Muscle layer of duodenum (tissue), 2 donors: ENCODE data around the gene KAT6B.

ENCODE experiments used
- H3K27ac ChIP-seq: one replicate; pipeline ENCODE4 v1.7.0; 2013; ENCODE audit warnings: mild to moderate bottlenecking, low read length
- H3K27me3 ChIP-seq: one replicate; pipeline ENCODE4 v1.7.0; 2013; ENCODE audit warnings: low read depth, mild to moderate bottlenecking, control low read depth, low read length
- H3K36me3 ChIP-seq, 2 donors: one replicate each; pipeline ENCODE4 v1.7.0; 2013; ENCODE audit warnings: low read length in 2 of 2, control low read depth in 1 of 2, mild to moderate bottlenecking in 1 of 2; ENCODE audit not compliant: insufficient read depth in 2 of 2, control insufficient read depth in 1 of 2
- H3K4me1 ChIP-seq, 2 donors: one replicate each; pipeline ENCODE4 v1.7.0; 2013; ENCODE audit warnings: low read length in 2 of 2, mild to moderate bottlenecking in 2 of 2, control low read depth in 1 of 2, moderate library complexity in 1 of 2; ENCODE audit not compliant: insufficient read depth in 2 of 2, control insufficient read depth in 1 of 2
- H3K4me3 ChIP-seq, 2 donors: one replicate each; pipeline ENCODE4 v1.7.0; 2013; ENCODE audit warnings: low read length in 2 of 2, low read depth in 1 of 2, mild to moderate bottlenecking in 1 of 2
- H3K9me3 ChIP-seq, 2 donors: one replicate each; pipeline ENCODE4 v1.7.0; 2013; ENCODE audit warnings: low read length in 2 of 2, control low read depth in 1 of 2, mild to moderate bottlenecking in 1 of 2; ENCODE audit not compliant: control insufficient read depth in 1 of 2
- donor health status: healthy.

Gene KAT6B

DNA sequence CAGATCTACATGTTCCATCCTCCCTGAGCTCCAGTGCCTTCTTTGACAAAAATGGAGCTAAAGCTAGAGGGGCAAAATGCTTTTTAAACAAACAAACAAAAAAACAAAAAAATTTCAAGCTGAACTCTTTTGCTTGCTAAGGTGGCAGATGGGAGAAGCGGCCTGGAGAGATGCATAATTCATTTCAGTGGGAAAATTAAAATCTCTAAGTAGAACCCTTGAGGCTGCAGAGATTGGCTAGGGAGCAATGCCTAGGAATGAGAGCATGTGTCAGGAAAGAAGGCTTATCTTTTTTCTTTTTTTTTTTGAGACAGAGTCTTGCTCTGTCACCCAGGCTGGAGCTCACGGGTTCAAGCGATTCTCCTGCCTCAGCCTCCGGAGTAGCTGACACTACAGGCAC, 238.7 kb downstream of the KAT6B start:
- Histone ChIP-seq H3K27me3 (no peaks in the 10 kb centered on the region), H3K9me3 (no peaks in the 10 kb centered on the region), H3K4me3 (no peak overlapping the region), H3K36me3 (no peaks in the 10 kb centered on the region), H3K27ac (no peak overlapping the region), H3K4me1 (peaks cover 0 to 9% of the 10 kb centered on the region in 2 donors)

DNA sequence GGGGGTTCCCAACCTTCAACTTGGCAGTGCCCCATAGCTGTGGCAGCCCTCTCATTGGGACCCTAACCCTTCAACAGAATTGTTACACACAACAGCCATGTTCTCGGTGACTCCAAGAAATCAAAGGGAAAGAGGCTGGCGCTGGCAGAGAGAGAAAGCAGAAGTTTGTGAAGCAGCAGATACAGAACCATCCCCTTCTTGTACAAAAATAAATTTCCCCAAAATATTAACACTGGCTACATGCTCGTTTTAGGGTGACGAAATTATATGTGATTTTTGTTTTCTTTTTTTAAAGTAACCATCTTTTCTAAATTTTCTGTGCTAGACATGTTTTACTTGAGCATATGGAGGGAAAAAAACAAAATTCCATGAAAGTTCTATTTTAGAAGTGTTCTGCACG, 239.9 kb downstream of the KAT6B start:
- H3K4me1 ChIP-seq: peaks cover 0 to 9% of the 10 kb centered on the region in 2 donors
- H3K27me3 ChIP-seq: no peaks in the 10 kb centered on the region
- no peaks in the 10 kb centered on the region for H3K36me3 ChIP-seq
- no peak overlapping the region for H3K4me3 ChIP-seq
- no peaks in the 10 kb centered on the region for H3K9me3 ChIP-seq
- no peak overlapping the region for H3K27ac ChIP-seq

DNA sequence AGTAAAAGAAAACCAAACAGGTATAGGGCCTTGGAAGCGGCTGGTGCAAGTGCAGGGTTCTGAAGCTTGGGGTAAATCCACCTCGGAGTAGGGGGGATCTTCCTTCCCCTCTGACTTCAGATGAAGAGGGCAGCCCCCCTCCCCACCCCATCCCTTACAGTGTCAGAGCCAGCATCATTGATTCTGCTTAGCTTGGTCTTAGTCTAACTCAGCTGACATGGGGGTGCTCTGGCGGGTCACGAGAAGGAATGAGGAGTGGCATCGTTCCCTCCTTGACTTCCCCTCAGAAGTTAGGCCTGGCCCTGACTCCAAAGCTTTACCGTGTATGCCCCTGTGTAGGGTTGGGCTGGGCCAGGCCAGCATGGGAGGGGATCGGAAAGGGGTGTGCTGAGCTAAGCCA, 240.9 kb downstream of the KAT6B start:
- H3K4me1 ChIP-seq: peaks cover 0 to 9% of the 10 kb centered on the region in 2 donors
- H3K9me3 ChIP-seq: no peaks in the 10 kb centered on the region
- no peaks in the 10 kb centered on the region for H3K27me3 ChIP-seq
- no peak overlapping the region for H3K4me3 ChIP-seq
- no peak overlapping the region for H3K27ac ChIP-seq
- H3K36me3 ChIP-seq: no peaks in the 10 kb centered on the region

DNA sequence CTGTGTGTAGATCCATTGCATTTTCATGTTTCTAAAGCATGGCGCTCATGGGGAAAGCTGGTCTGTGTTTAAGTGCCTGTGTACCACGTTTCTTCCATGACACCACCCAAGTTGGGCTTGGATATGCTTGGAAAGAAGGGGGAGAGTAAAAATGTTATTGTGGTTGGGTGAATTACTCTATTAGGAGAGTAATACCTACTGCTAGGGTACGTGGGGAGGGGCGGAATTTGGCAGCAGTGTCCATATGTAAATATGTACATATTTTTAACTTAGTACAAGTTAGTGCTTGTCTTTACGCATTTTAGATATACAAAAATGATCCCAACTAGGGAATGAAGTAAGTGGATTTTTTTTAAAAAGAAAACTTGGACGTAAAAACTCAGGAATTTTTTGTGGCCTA, 242.1 kb downstream of the KAT6B start:
- Histone ChIP-seq H3K4me1 (peaks cover 0 to 9% of the 10 kb centered on the region in 2 donors), H3K27me3 (no peaks in the 10 kb centered on the region), H3K36me3 (no peaks in the 10 kb centered on the region), H3K9me3 (no peaks in the 10 kb centered on the region), H3K27ac (no peak overlapping the region), H3K4me3 (no peak overlapping the region)

DNA sequence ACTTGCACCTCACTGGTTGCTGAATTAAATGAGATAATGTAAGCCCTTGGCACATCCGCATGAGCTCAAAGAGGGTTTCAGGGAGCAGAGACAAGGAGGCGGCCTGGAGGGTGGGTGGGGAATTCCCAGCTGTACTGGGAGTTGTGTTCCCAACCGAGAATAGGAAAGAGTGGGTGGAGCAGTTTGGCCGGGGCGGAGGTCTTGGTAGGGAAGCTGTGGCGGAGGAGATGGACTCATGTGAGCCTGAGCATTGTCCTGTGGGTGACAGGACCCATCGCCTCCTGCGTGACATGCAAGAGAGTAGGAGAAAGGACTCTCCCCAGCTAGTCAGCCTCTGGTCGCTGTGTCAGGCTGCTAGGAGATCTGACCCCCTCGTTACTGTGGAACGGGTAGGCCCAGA, 244.1 kb downstream of the KAT6B start:
- Histone ChIP-seq H3K36me3 (no peaks in the 10 kb centered on the region), H3K4me1 (no peaks in the 10 kb centered on the region), H3K4me3 (no peak overlapping the region), H3K9me3 (no peaks in the 10 kb centered on the region), H3K27me3 (no peaks in the 10 kb centered on the region), H3K27ac (no peak overlapping the region)

DNA sequence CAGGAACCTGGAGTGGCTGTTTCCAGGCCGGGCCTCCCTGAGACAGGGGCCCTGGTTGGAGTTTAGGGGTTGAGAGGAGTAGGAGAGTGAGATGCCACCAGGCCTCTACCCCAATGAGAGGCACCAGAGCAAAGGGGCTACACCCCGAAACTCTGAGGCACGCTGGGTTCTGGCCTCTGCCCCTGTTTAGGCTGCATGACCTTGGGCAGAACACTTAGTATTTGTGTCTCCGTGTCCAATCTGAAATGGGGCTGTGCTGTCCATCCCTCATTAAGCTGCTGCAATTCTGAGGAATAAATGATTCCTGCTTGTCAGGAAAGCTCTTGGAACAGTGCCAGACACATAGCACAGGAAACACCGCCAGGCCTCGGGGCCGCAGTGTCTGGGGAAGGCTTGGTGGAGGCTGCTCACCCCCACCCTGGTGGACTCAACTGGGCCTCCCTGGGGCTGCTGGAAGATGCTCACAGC, 244.6 kb downstream of the KAT6B start:
- Histone ChIP-seq H3K4me1 (no peaks in the 10 kb centered on the region), H3K27ac (no peak overlapping the region), H3K4me3 (no peak overlapping the region), H3K27me3 (no peaks in the 10 kb centered on the region), H3K36me3 (no peaks in the 10 kb centered on the region), H3K9me3 (no peaks in the 10 kb centered on the region)

DNA sequence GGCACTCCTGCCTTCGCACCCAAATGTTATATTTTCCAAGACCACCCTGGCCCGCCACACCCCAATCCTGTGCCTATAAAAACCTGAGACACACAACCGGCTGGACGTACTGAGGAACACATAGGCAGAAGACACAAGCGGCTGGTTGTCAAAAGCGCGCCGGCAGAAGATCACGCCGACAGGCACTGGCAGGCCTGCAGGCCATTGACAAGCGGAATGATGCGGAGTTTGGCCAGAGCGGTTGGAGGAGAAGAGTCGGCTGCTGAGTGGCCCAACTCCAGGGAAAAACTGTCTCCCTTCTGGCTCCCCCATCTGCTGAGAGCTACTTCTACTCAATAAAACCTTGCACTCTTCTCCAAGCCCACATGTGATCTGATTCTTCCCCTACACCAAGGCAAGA, 245.4 kb downstream of the KAT6B start:
- H3K9me3 ChIP-seq: no peaks in the 10 kb centered on the region
- no peaks in the 10 kb centered on the region for H3K27me3 ChIP-seq
- no peaks in the 10 kb centered on the region for H3K4me1 ChIP-seq
- no peak overlapping the region for H3K4me3 ChIP-seq
- H3K27ac ChIP-seq: no peak overlapping the region
- H3K36me3 ChIP-seq: no peaks in the 10 kb centered on the region

DNA sequence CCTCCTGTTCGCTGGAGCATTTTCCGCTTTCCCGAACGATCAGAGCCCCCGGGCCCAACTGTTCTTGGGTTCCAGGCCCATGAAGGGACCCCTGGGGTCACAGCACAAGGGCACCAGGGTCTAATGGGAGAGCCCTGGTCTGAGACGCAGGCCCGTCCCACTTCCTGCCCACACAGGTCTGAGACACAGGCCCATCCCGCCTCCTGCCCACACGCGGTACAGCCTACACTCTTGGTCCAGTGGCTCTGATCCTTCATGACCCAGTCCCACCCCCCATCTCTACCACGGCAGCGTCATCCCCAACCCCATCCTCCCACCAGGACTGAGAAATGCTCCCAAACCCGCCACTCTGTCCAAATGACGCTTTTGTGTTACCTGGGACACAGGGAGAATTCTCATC, 246.3 kb downstream of the KAT6B start:
- no peaks in the 10 kb centered on the region for H3K4me1 ChIP-seq
- H3K36me3 ChIP-seq: no peaks in the 10 kb centered on the region
- no peaks in the 10 kb centered on the region for H3K9me3 ChIP-seq
- H3K27me3 ChIP-seq: no peaks in the 10 kb centered on the region
- H3K4me3 ChIP-seq: no peak overlapping the region
- H3K27ac ChIP-seq: no peak overlapping the region

DNA sequence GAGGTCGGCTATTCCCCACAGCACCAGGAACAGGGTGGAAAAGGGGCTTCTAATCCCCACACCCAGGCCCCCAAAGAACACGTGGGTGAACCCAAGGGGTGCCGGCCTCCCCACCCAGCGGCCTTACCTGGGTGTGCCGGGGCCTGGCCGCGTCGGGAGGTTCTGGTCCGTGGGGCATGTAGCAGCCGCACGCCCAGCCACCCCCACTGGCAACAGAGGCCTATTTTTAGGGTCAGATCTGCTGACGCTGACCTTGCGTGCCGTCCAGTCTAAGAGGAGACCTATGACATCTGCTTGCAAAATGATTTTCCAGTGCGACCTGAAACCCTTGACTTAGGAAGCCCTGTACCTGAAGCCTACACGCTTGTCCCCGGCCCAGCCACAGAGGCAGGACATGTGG, 247.0 kb downstream of the KAT6B start:
- H3K36me3 ChIP-seq: no peaks in the 10 kb centered on the region
- no peak overlapping the region for H3K27ac ChIP-seq
- H3K4me1 ChIP-seq: no peaks in the 10 kb centered on the region
- no peaks in the 10 kb centered on the region for H3K27me3 ChIP-seq
- no peak overlapping the region for H3K4me3 ChIP-seq
- no peaks in the 10 kb centered on the region for H3K9me3 ChIP-seq

DNA sequence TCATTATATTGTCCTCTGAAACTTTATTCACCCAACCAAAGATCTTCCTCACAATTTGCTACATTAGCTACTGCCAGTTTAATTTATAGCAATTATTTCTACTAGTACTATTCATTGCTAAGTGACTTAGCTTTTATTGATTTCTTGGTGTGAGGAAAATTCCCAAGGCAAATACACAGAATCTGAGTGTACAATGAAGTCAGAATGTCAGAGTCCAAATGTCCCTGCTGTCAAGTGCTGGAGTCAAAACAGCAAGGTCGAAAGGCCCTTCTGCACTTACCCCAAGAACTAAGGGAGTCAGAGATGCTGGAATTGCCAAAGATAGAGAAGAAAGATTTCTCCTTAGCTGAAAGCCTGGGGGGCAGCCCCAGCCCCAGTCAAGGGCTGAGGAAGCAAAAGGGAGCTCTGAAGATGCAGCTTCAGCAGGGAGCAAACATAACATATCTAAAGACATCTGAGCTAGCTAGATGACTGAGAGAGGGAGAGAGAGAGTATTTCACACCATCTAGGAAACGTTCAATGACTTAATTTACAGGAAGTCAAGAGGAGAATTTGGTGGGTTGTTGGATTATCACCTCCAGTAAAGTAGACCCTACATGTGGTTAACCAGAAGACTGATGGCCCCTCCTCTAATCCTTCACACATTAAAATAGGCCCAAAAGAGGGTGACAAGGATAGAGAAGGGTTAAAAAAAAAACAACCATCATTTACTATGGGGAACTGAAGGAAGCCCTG, 248.5 kb downstream of the KAT6B start:
- H3K36me3 ChIP-seq: no peaks in the 10 kb centered on the region
- H3K27ac ChIP-seq: no peak overlapping the region
- H3K4me1 ChIP-seq: no peaks in the 10 kb centered on the region
- H3K4me3 ChIP-seq: no peak overlapping the region
- no peaks in the 10 kb centered on the region for H3K27me3 ChIP-seq
- H3K9me3 ChIP-seq: no peaks in the 10 kb centered on the region

DNA sequence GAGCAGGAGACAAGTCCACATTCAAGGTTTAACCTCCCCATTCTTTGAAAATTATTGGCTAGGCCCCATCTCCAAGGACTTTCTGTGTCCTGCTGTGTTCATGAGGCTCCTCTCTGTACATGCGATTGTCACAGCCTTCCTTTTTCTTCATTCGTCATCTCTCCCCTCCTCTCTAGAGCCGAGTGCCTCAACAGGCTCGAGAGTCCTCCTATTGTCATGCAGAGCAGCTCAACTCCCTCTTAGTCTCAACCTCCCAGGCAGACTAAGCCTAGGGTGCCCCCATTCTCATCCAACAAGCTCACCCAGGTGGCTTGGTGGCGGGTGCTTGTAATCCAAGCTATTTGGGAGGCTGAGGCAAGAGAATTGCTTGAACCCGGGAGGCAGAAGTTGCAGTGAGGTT, 249.9 kb downstream of the KAT6B start:
- Histone ChIP-seq H3K4me3 (no peak overlapping the region), H3K36me3 (no peaks in the 10 kb centered on the region), H3K4me1 (no peaks in the 10 kb centered on the region), H3K27me3 (no peaks in the 10 kb centered on the region), H3K9me3 (peaks cover 1 to 2% of the 10 kb centered on the region in 2 donors), H3K27ac (no peak overlapping the region)

DNA sequence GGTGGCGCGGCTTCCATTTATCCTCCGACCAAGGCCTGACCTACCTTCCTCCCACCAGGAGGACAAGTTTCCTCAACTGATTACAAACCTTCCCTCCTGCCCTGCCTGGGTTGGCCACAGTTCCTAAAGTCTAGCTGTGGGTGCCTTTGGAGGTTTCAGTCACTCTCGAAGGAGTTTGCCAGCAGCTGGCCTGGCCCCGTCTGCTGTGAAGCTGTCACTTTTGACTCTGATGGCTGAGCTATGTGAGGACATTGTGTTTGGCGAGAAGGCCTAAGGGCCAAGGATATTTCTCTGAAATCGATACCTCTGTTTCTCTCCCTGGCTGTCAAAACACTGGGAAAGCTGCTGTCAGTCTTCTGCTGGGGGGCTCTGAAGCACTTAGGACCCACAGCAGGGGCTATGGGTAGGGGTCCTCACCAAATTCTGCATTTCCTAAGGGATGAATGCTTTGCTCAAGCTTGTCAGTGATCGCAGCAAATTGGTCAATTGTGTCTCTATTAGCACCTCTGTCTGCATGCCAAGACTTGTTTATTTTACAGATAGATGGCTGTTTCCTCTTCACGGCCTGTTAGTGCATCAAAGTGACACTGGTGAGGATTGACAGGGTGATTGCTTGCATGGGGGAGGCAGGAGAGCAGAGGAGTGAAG, 253.2 kb downstream of the KAT6B start:
- Histone ChIP-seq H3K36me3 (no peaks in the 10 kb centered on the region), H3K4me1 (no peaks in the 10 kb centered on the region), H3K4me3 (no peak overlapping the region), H3K27ac (no peak overlapping the region), H3K9me3 (peaks cover 5% of the 10 kb centered on the region in 2 donors), H3K27me3 (no peaks in the 10 kb centered on the region)
